ENCODE results near the gene WDR31. TPM values are rescaled to one million over a fixed set of nuclear protein-coding genes. Genes with fewer than 3 reads are reported as not detected.

WDR31 gene
- total RNA-seq, 4 donors from 2014 or later = 1.3 to 2.8 (median 2.1) TPM

- Histone ChIP-seq H3K36me3 (peaks cover 7 to 37% (median 20%) of the 10 kb centered on the region in 4 donors), H3K27me3 (no peaks in the 10 kb centered on the region), H3K9me3 (no peaks in the 10 kb centered on the region), H3K4me1 (peaks cover 0 to 8% (median 2%) of the 10 kb centered on the region in 4 donors), H3K27ac (replicated peaks in 1 of 4) (no peak overlapping the region), H3K4me3 (no peak overlapping the region)
- TF ChIP-seq, protein P1, sequence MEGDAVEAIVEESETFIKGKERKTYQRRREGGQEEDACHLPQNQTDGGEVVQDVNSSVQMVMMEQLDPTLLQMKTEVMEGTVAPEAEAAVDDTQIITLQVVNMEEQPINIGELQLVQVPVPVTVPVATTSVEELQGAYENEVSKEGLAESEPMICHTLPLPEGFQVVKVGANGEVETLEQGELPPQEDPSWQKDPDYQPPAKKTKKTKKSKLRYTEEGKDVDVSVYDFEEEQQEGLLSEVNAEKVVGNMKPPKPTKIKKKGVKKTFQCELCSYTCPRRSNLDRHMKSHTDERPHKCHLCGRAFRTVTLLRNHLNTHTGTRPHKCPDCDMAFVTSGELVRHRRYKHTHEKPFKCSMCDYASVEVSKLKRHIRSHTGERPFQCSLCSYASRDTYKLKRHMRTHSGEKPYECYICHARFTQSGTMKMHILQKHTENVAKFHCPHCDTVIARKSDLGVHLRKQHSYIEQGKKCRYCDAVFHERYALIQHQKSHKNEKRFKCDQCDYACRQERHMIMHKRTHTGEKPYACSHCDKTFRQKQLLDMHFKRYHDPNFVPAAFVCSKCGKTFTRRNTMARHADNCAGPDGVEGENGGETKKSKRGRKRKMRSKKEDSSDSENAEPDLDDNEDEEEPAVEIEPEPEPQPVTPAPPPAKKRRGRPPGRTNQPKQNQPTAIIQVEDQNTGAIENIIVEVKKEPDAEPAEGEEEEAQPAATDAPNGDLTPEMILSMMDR (IDR thresholded peaks at IDR 0.05) = no peak
- no peak for TF ChIP-seq POLR2AphosphoS5 (IDR thresholded peaks at IDR 0.05)
- no peak for DNase-seq (ENCODE audit: extremely low spot score)
- intact Hi-C loops (cut with DNase I) = no loop called here
These were observed 24.8 kb downstream of the WDR31 start for GRCh38 chr9:113315231-113315630.

- Histone ChIP-seq H3K9me3 (no peaks in the 10 kb centered on the region), H3K4me3 (no peak overlapping the region), H3K27me3 (no peaks in the 10 kb centered on the region), H3K4me1 (peaks cover 0 to 12% (median 2%) of the 10 kb centered on the region in 4 donors), H3K27ac (replicated peaks in 1 of 4) (no peak overlapping the region), H3K36me3 (peaks cover 0 to 17% (median 6%) of the 10 kb centered on the region in 4 donors)
- WGBS = 87% methylated on average over 5 of the region's 5 CpGs
- no peak for TF ChIP-seq EP300 (IDR thresholded peaks at IDR 0.05)
- no peak for TF ChIP-seq POLR2AphosphoS5 (IDR thresholded peaks at IDR 0.05)
- TF ChIP-seq POLR2A (IDR thresholded peaks at IDR 0.05; ENCODE audit: low read depth) = no peak
- intact Hi-C loops (cut with DNase I) = no loop called here
- DNase-seq (ENCODE audit: extremely low spot score) = no peak
These were observed 26.8 kb downstream of the WDR31 start for GRCh38 chr9:113313261-113313660.

- no peak for TF ChIP-seq POLR2AphosphoS5 (IDR thresholded peaks at IDR 0.05)
- no peak for TF ChIP-seq EP300 (IDR thresholded peaks at IDR 0.05)
- TF ChIP-seq, protein P1 (IDR thresholded peaks at IDR 0.05) = no peak
- no peak for TF ChIP-seq POLR2A (IDR thresholded peaks at IDR 0.05; ENCODE audit: low read depth)
- Histone ChIP-seq H3K4me3 (no peak overlapping the region), H3K36me3 (peaks cover 0 to 6% (median under 1%) of the 10 kb centered on the region in 4 donors), H3K4me1 (peaks cover 0 to 12% (median 2%) of the 10 kb centered on the region in 4 donors), H3K27ac (replicated peaks in 1 of 4) (no peak overlapping the region), H3K27me3 (no peaks in the 10 kb centered on the region), H3K9me3 (no peaks in the 10 kb centered on the region)
- intact Hi-C loops (cut with DNase I) = no loop called here
- DNase-seq (ENCODE audit: extremely low spot score) = no peak
- 91% methylated on average over 3 of the region's 3 CpGs for WGBS
These were observed 28.1 kb downstream of the WDR31 start for GRCh38 chr9:113311961-113312360.

DNA sequence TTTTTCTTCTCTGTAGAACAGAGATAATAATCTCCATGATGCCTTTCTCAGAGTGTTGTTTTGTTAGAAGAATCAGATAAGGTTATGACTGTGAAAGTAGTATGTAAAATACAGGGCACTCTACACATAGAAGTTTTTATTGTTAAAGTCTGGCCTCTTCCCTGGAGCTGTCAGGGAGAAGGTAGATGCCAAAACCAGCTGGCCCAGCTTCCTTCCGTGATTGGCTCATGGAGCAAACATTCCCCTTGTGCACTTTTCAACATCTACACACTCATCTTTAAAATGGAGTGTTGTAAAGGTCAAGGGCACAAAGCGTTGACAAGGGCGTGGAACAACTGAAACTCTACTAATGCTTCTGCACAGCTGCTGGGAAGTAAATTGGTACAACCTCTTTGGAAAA, 29.5 kb downstream of the WDR31 start:
- DNase-seq (ENCODE audit: extremely low spot score) = no peak
- TF ChIP-seq EP300 (IDR thresholded peaks at IDR 0.05) = no peak
- TF ChIP-seq POLR2A (IDR thresholded peaks at IDR 0.05; ENCODE audit: low read depth) = no peak
- TF ChIP-seq POLR2AphosphoS5 (IDR thresholded peaks at IDR 0.05) = no peak
- TF ChIP-seq, protein P1 (IDR thresholded peaks at IDR 0.05) = no peak
- H3K27ac ChIP-seq (replicated peaks in 1 of 4) = no peak overlapping the region
- peaks cover 0 to 12% (median 2%) of the 10 kb centered on the region in 4 donors for H3K4me1 ChIP-seq
- intact Hi-C loops (cut with DNase I) = no loop called here
- no peaks in the 10 kb centered on the region for H3K27me3 ChIP-seq
- WGBS = 29% methylated on average over 3 of the region's 3 CpGs
- H3K9me3 ChIP-seq = no peaks in the 10 kb centered on the region
- H3K4me3 ChIP-seq = no peak overlapping the region
- no peaks in the 10 kb centered on the region for H3K36me3 ChIP-seq

- no peak for DNase-seq (ENCODE audit: extremely low spot score)
- Histone ChIP-seq H3K27me3 (no peaks in the 10 kb centered on the region), H3K27ac (replicated peaks in 1 of 4) (no peak overlapping the region), H3K4me1 (peaks cover 0 to 12% (median 2%) of the 10 kb centered on the region in 4 donors), H3K4me3 (no peak overlapping the region), H3K9me3 (no peaks in the 10 kb centered on the region), H3K36me3 (no peaks in the 10 kb centered on the region)
- TF ChIP-seq POLR2A (IDR thresholded peaks at IDR 0.05; ENCODE audit: low read depth) = no peak
- TF ChIP-seq, protein P1 (IDR thresholded peaks at IDR 0.05) = peak; percentile 41 to 61 (median 49)
- intact Hi-C loops (cut with DNase I) = loop anchor here (10.0 kb wide), 1 partner anchor 95 kb away; the partner anchor contains the start of gene ALAD
- WGBS = 11% methylated on average over 2 of the region's 2 CpGs
These were observed 30.8 kb downstream of the WDR31 start for GRCh38 chr9:113309204-113309813.
